Measurements from ENCODE around the gene XXYLT1.

DNA sequence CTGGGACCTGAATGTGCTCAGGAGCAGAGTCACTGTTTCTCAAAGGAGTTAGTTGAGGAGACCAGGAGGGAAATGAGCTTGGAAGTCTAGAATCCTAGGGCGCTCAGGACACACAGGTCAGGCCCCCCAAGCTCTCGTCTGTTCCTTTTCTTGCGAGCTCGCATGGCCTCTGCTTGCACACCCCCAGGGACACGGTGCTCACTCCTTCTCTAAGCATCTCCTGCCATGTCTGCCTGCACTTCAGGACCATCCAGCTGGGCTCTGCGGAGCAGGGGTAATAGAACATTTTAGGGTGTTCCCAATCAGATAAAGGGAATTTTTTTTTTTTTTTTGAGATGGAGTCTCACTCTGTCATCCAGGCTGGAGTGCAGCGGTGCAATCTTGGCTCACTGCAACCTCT lies 213.2 kb downstream of the XXYLT1 start:
- TF ChIP-seq, protein P1, sequence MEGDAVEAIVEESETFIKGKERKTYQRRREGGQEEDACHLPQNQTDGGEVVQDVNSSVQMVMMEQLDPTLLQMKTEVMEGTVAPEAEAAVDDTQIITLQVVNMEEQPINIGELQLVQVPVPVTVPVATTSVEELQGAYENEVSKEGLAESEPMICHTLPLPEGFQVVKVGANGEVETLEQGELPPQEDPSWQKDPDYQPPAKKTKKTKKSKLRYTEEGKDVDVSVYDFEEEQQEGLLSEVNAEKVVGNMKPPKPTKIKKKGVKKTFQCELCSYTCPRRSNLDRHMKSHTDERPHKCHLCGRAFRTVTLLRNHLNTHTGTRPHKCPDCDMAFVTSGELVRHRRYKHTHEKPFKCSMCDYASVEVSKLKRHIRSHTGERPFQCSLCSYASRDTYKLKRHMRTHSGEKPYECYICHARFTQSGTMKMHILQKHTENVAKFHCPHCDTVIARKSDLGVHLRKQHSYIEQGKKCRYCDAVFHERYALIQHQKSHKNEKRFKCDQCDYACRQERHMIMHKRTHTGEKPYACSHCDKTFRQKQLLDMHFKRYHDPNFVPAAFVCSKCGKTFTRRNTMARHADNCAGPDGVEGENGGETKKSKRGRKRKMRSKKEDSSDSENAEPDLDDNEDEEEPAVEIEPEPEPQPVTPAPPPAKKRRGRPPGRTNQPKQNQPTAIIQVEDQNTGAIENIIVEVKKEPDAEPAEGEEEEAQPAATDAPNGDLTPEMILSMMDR (IDR thresholded peaks at IDR 0.05; ENCODE audit: low read length), result no peak
- no peak for TF ChIP-seq EZH2 (IDR thresholded peaks at IDR 0.05; ENCODE audit: borderline replicate concordance, low read length)
